Prostate gland (tissue), 2 donors: Measurements from ENCODE around the gene PLXNB2. TPM values are rescaled to one million over a fixed set of nuclear protein-coding genes. Genes with fewer than 3 reads are reported as not detected.
A peak's percentile ranks its signal among the peaks of the same experiment; 100 is the strongest.

Experiments used
- DNase-seq: peaks from one replicate; pipeline ENCODE4 v3.0.0-alpha.2; 2019; ENCODE audit warnings: low spot score
- H3K27ac ChIP-seq, 2 donors: fragments of 200-600 bp; sonication (generic); 2 replicates each; pipeline ENCODE4 v1.5.1; 2017 to 2019
- H3K27me3 ChIP-seq: fragments of 200-600 bp; sonication (generic); replicated peaks from 2 replicates; pipeline ENCODE4 v1.5.1; 2019; ENCODE audit not compliant: insufficient read depth
- H3K36me3 ChIP-seq, 2 donors: fragments of 200-600 bp; sonication (generic); 1 replicate in 1 of 2; 2 replicates in 1 of 2; pipeline versions ENCODE4 v1.5.1 to v1.8.1; 2017 to 2019
- H3K4me1 ChIP-seq: fragments of 200-600 bp; sonication (generic); replicated peaks from 2 replicates; pipeline ENCODE4 v1.5.1; 2019
- H3K4me3 ChIP-seq, 2 donors: fragments of 200-600 bp; sonication (generic); 2 replicates each; pipeline ENCODE4 v1.5.1; 2017 to 2019
- H3K9me3 ChIP-seq: fragments of 200-600 bp; sonication (generic); 2 replicates; pipeline ENCODE4 v1.5.1; 2017
- CTCF ChIP-seq, 4 experiments: fragments of 200-600 bp in 2 of 4; fragments of 450-650 bp in 2 of 4; sonication (generic) in 2 of 4; IDR thresholded peaks; 1 replicate in 3 of 4; 2 replicates in 1 of 4; pipeline ENCODE4 v1.5.1; 2016 to 2019; ENCODE audit warnings: antibody characterized with exemption in 4 of 4, mild to moderate bottlenecking in 2 of 4, moderate library complexity in 2 of 4
- POLR2A ChIP-seq: fragments of 450-650 bp; IDR thresholded peaks from one replicate; pipeline ENCODE4 v1.6.1; 2016; ENCODE audit warnings: antibody characterized with exemption, mild to moderate bottlenecking
- POLR2AphosphoS5 ChIP-seq: sonication (generic); formaldehyde crosslinking; IDR thresholded peaks from one replicate; pipeline ENCODE4 v1.6.1; 2017; ENCODE audit warnings: antibody characterized with exemption
- WGBS: methylation state at CpG from one replicate; pipeline ENCODE4 v1.1.5; 2018; 5-methylcytosine and 5-hydroxymethylcytosine counted together
- intact Hi-C: fragments of 100-400 bp; cut with DNase I; formaldehyde crosslinking; loops from one replicate; pipeline ENCODE4 v1.14.2; 2022
- total RNA-seq, 2 donors: library from RNA; depleted of rRNA; stranded (reverse); fragments of >200 nt; gene quantifications; one replicate each; pipeline ENCODE4 v1.1.0, GENCODE V29; 2016

PLXNB2 gene
- total RNA-seq, 2 donors from 2014 or later = 259 to 309 TPM

- no peaks in the 10 kb centered on the region for H3K9me3 ChIP-seq
- TF ChIP-seq POLR2A (no peak), POLR2AphosphoS5 (no peak), CTCF (IDR thresholded peaks at IDR 0.05) (no peak)
- H3K4me1 ChIP-seq = peaks cover 21% of the 10 kb centered on the region
- no peak overlapping the region for H3K4me3 ChIP-seq
- no peaks in the 10 kb centered on the region for H3K36me3 ChIP-seq
- DNase-seq = no peak
- intact Hi-C loops = no loop called here
- H3K27ac ChIP-seq = no peak overlapping the region
- no peaks in the 10 kb centered on the region for H3K27me3 ChIP-seq
- 83% methylated on average over 24 of the region's 29 CpGs for WGBS
Measured at GRCh38 chr22:50248196-50249081, 59.0 kb downstream of the PLXNB2 start.

GRCh38 chr22:50247748-50248147 is 59.7 kb downstream of the PLXNB2 start:
- peaks cover 24% of the 10 kb centered on the region for H3K4me1 ChIP-seq
- WGBS = 37% methylated on average over 12 of the region's 16 CpGs
- no peaks in the 10 kb centered on the region for H3K9me3 ChIP-seq
- no peaks in the 10 kb centered on the region for H3K27me3 ChIP-seq
- no peak for DNase-seq
- H3K27ac ChIP-seq = no peak overlapping the region
- intact Hi-C loops = no loop called here
- H3K4me3 ChIP-seq = no peak overlapping the region
- TF ChIP-seq POLR2AphosphoS5 (peak; percentile 12), POLR2A (no peak)
- H3K36me3 ChIP-seq = no peaks in the 10 kb centered on the region

GRCh38 chr22:50246242-50247175 is 60.9 kb downstream of the PLXNB2 start:
- WGBS = 83% methylated on average over 18 of the region's 20 CpGs
- Histone ChIP-seq H3K36me3 (no peaks in the 10 kb centered on the region), H3K4me3 (peak overlapping the region in 1 of 2 donors; percentile 95), H3K9me3 (no peaks in the 10 kb centered on the region), H3K4me1 (peaks cover 23% of the 10 kb centered on the region), H3K27ac (no peak overlapping the region), H3K27me3 (no peaks in the 10 kb centered on the region)
- intact Hi-C loops = no loop called here
- no peak for TF ChIP-seq POLR2A
- TF ChIP-seq POLR2AphosphoS5 = no peak
- TF ChIP-seq CTCF (IDR thresholded peaks at IDR 0.05) = no peak
- no peak for DNase-seq

- Histone ChIP-seq H3K36me3 (no peaks in the 10 kb centered on the region), H3K27ac (peak overlapping the region; percentile 85 to 88), H3K4me1 (peaks cover 24% of the 10 kb centered on the region), H3K4me3 (peak overlapping the region; percentile 80 to 95), H3K27me3 (no peaks in the 10 kb centered on the region), H3K9me3 (no peaks in the 10 kb centered on the region)
- DNase-seq = no peak
- 11% methylated on average over 49 of the region's 53 CpGs for WGBS
- TF ChIP-seq CTCF (IDR thresholded peaks at IDR 0.05) (no peak), POLR2AphosphoS5 (no peak), POLR2A (no peak)
- intact Hi-C loops = no loop called here
Measured at GRCh38 chr22:50245214-50246072, 62.0 kb downstream of the PLXNB2 start.
